ENCODE data around the gene NUPR1. TPM values are rescaled to one million over a fixed set of nuclear protein-coding genes. Genes with fewer than 3 reads are reported as not detected.
A peak's percentile ranks its signal among the peaks of the same experiment; 100 is the strongest.

Gene NUPR1
- total and polyA plus RNA-seq, 8 donors = 31.3 to 142 (median 39.0) TPM

DNA sequence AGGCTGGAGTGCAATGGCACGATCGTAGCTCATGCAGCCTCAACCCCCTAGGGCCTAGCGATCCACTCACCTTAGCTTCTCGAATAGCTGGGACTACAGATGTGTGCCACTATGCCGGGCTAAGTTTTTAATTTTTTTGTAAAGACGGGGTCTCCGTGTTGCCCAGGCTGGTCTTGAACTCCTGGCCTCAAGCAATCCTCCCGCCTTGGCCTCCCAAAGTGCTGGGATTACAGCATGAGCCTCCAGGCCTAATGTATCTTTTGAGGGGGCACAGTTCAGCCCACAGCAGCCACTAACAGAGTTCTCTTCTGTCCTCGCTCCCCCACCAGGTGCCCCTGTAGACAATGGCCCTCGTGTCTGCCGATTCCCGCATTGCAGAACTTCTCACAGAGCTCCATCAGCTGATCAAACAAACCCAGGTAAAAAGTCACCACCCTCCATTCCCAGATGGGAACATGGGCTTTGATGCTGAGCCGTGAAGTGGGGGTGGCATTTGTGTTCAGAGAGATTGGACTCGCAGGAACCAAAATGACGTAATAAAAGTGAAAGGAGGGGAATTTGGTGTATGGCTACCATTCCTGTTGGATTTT lies 42.0 kb upstream of the NUPR1 start:
- ATAC-seq (no peak), DNase-seq (no peak)
- no peak overlapping the region for H3K27ac ChIP-seq
- no peaks in the 10 kb centered on the region for H3K27me3 ChIP-seq
- H3K4me3 ChIP-seq = no peak overlapping the region
- peaks cover 0 to 55% of the 10 kb centered on the region in 2 donors for H3K36me3 ChIP-seq
- intact Hi-C loops (cut with DNase I) = no loop called here
- H3K9me3 ChIP-seq = no peaks in the 10 kb centered on the region
- no peaks in the 10 kb centered on the region for H3K4me1 ChIP-seq
- no peak for TF ChIP-seq CTCF (IDR thresholded peaks at IDR 0.05)

- ATAC-seq (no peak), DNase-seq (no peak)
- Histone ChIP-seq H3K4me1 (peaks cover 14 to 25% of the 10 kb centered on the region in 2 donors), H3K36me3 (peaks cover 0 to 5% of the 10 kb centered on the region in 2 donors), H3K27ac (no peak overlapping the region), H3K27me3 (no peaks in the 10 kb centered on the region), H3K9me3 (no peaks in the 10 kb centered on the region), H3K4me3 (no peak overlapping the region)
- intact Hi-C loops (cut with DNase I) = no loop called here
- TF ChIP-seq CTCF (IDR thresholded peaks at IDR 0.05) = no peak
These were observed 36.8 kb upstream of the NUPR1 start for GRCh38 chr16:28575446-28576109.

DNA sequence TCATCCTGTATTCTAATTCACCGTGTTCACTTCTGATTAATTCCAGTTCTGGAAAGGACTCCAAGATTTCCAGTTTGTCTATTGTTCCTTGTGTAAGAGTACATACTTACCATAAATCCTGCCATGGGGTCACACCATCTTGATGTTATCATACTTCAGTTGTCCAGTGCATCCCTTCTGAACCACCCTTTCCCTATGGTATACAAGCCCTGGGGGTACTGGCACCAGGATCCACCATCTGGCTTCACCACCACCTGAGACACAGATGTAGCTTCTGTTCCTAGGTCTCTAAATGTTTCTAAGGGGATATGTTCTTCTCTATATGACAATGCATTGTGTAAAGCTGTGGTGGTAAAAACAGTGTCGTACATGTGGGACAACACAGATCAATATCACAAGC lies 36.2 kb upstream of the NUPR1 start:
- no peak for TF ChIP-seq CTCF (IDR thresholded peaks at IDR 0.05)
- H3K9me3 ChIP-seq = no peaks in the 10 kb centered on the region
- H3K4me1 ChIP-seq = peaks cover 14 to 25% of the 10 kb centered on the region in 2 donors
- H3K27ac ChIP-seq = no peak overlapping the region
- H3K36me3 ChIP-seq = no peaks in the 10 kb centered on the region
- intact Hi-C loops (cut with DNase I) = no loop called here
- no peak overlapping the region for H3K4me3 ChIP-seq
- ATAC-seq (no peak), DNase-seq (no peak)
- H3K27me3 ChIP-seq = no peaks in the 10 kb centered on the region

GRCh38 chr16:28573738-28574718 lies 35.3 kb upstream of the NUPR1 start:
- H3K36me3 ChIP-seq = no peaks in the 10 kb centered on the region
- no peak for TF ChIP-seq CTCF (IDR thresholded peaks at IDR 0.05)
- intact Hi-C loops (cut with DNase I) = no loop called here
- peaks cover 14 to 25% of the 10 kb centered on the region in 2 donors for H3K4me1 ChIP-seq
- no peak overlapping the region for H3K4me3 ChIP-seq
- peak; percentile 76 for ATAC-seq
- DNase-seq = peak in 1 of 4 donors; percentile 36
- no peaks in the 10 kb centered on the region for H3K9me3 ChIP-seq
- H3K27ac ChIP-seq = peak overlapping the region; percentile 3 to 59
- H3K27me3 ChIP-seq = no peaks in the 10 kb centered on the region
